WTC11 (cell line): ENCODE results near the gene GABRB2. TPM values are rescaled to one million over a fixed set of nuclear protein-coding genes. Genes with fewer than 3 reads are reported as not detected.

Experiments
- ATAC-seq: fragments of 200-7000 bp; cut with Tn5 transposase; 2 replicates; pipeline ENCODE4 v1.10.0; 2021; ENCODE audit warnings: mild to moderate bottlenecking, moderate library complexity
- CTCF ChIA-PET: fragments of 300-600 bp; sonication (Branson Sonifier 250); formaldehyde crosslinking; loops from one replicate; lab custom pipeline; 2021; ENCODE audit warnings: antibody characterized with exemption; lab: Charles Lee
- POLR2A ChIA-PET: fragments of 350-600 bp; sonication (Branson Sonifier 250); formaldehyde crosslinking; loops from one replicate; lab custom pipeline; 2021; ENCODE audit warnings: antibody characterized with exemption; lab: Charles Lee
- DNase-seq: peaks from one replicate; pipeline ENCODE4 v3.0.0; 2021; ENCODE audit warnings: low spot score
- H3K27ac Mint-ChIP-seq: 2 replicates; pipeline ENCODE4 v1.8.0; 2021; ENCODE audit warnings: mixed read lengths
- H3K27me3 Mint-ChIP-seq: 2 replicates; pipeline ENCODE4 v1.8.0; 2021; ENCODE audit warnings: low read depth, mild to moderate bottlenecking, moderate library complexity, mixed read lengths
- H3K36me3 Mint-ChIP-seq: 2 replicates; pipeline ENCODE4 v1.8.0; 2021; ENCODE audit warnings: mixed read lengths
- H3K4me1 Mint-ChIP-seq: 2 replicates; pipeline ENCODE4 v1.8.0; 2022; ENCODE audit warnings: mixed read lengths
- H3K4me3 Mint-ChIP-seq: 2 replicates; pipeline ENCODE4 v1.8.0; 2021; ENCODE audit warnings: mild to moderate bottlenecking, moderate library complexity, mixed read lengths
- H3K9me3 Mint-ChIP-seq: 2 replicates; pipeline ENCODE4 v1.8.0; 2021; ENCODE audit warnings: mixed read lengths
- AR ChIP-seq: fragments of 250-450 bp; sonication (Bioruptor Pico); IDR thresholded peaks from 2 replicates; pipeline ENCODE4 v1.9.0; 2021; ENCODE audit warnings: mild to moderate bottlenecking
- ESRRA ChIP-seq: sonication (generic); formaldehyde crosslinking; IDR thresholded peaks from 2 replicates; pipeline ENCODE4 v1.8.1; 2022; ENCODE audit warnings: mild to moderate bottlenecking, missing genetic modification reagents, borderline replicate concordance
- MLX ChIP-seq: sonication (generic); formaldehyde crosslinking; IDR thresholded peaks from 2 replicates; pipeline ENCODE4 v1.8.1; 2023; ENCODE audit warnings: mild to moderate bottlenecking, missing genetic modification reagents, moderate library complexity
- MXD4 ChIP-seq: fragments of 250-450 bp; sonication (Bioruptor Pico); IDR thresholded peaks from 2 replicates; pipeline ENCODE4 v1.8.0; 2021; ENCODE audit warnings: mild to moderate bottlenecking, moderate library complexity, borderline replicate concordance
- NFYB ChIP-seq: sonication (generic); formaldehyde crosslinking; conservative IDR thresholded peaks from 2 replicates; pipeline ENCODE4 v1.8.0; 2022; ENCODE audit warnings: low read depth, missing genetic modification reagents
- NR3C1 ChIP-seq: sonication (generic); formaldehyde crosslinking; conservative IDR thresholded peaks from 2 replicates; pipeline ENCODE4 v1.8.1; 2023; ENCODE audit warnings: low read depth, mild to moderate bottlenecking, missing genetic modification reagents
- PRDM15 ChIP-seq: sonication (generic); formaldehyde crosslinking; IDR thresholded peaks from 2 replicates; pipeline ENCODE4 v1.8.0; 2022; ENCODE audit warnings: missing genetic modification reagents
- TEAD1 ChIP-seq: sonication (generic); formaldehyde crosslinking; IDR thresholded peaks from 2 replicates; pipeline ENCODE4 v1.8.0; 2022; ENCODE audit warnings: mild to moderate bottlenecking, missing genetic modification reagents
- ZNF121 ChIP-seq: sonication (generic); formaldehyde crosslinking; IDR thresholded peaks from 2 replicates; pipeline ENCODE4 v1.8.0; 2023; ENCODE audit warnings: missing genetic modification reagents
- ZNF512 ChIP-seq: sonication (generic); formaldehyde crosslinking; IDR thresholded peaks from 2 replicates; pipeline ENCODE4 v1.8.1; 2022; ENCODE audit warnings: missing genetic modification reagents, borderline replicate concordance
- total RNA-seq: library from RNA; stranded (reverse); gene quantifications from 3 replicates; pipeline ENCODE4 v1.2.3, GENCODE V29; 2021
- TF ChIP-seq, protein P1 (sequence below): sonication (generic); formaldehyde crosslinking; conservative IDR thresholded peaks from 2 replicates; pipeline ENCODE4 v1.8.1; 2023; ENCODE audit warnings: mild to moderate bottlenecking, low read depth, missing genetic modification reagents, moderate library complexity
- TF ChIP-seq, protein P2 (sequence below): fragments of 250-450 bp; sonication (Bioruptor Pico); IDR thresholded peaks from 2 replicates; pipeline ENCODE4 v1.9.0; 2021; ENCODE audit warnings: mild to moderate bottlenecking
- TF ChIP-seq, protein P3 (sequence below): sonication (generic); formaldehyde crosslinking; IDR thresholded peaks from 2 replicates; pipeline ENCODE4 v1.8.0; 2023; ENCODE audit warnings: mild to moderate bottlenecking, missing genetic modification reagents
- TF ChIP-seq, protein P4 (sequence below): sonication (generic); formaldehyde crosslinking; IDR thresholded peaks from 2 replicates; pipeline ENCODE4 v1.8.0; 2022; ENCODE audit warnings: mild to moderate bottlenecking, missing genetic modification reagents

GABRB2 gene
- total RNA-seq, 1 experiment from 2014 or later = 0.79 TPM

- TF ChIP-seq PRDM15 (CRISPR knock-in tag) = no peak
- TF ChIP-seq, protein P1, sequence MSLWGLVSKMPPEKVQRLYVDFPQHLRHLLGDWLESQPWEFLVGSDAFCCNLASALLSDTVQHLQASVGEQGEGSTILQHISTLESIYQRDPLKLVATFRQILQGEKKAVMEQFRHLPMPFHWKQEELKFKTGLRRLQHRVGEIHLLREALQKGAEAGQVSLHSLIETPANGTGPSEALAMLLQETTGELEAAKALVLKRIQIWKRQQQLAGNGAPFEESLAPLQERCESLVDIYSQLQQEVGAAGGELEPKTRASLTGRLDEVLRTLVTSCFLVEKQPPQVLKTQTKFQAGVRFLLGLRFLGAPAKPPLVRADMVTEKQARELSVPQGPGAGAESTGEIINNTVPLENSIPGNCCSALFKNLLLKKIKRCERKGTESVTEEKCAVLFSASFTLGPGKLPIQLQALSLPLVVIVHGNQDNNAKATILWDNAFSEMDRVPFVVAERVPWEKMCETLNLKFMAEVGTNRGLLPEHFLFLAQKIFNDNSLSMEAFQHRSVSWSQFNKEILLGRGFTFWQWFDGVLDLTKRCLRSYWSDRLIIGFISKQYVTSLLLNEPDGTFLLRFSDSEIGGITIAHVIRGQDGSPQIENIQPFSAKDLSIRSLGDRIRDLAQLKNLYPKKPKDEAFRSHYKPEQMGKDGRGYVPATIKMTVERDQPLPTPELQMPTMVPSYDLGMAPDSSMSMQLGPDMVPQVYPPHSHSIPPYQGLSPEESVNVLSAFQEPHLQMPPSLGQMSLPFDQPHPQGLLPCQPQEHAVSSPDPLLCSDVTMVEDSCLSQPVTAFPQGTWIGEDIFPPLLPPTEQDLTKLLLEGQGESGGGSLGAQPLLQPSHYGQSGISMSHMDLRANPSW (CRISPR knock-in tag) = no peak
- TF ChIP-seq, protein P2, sequence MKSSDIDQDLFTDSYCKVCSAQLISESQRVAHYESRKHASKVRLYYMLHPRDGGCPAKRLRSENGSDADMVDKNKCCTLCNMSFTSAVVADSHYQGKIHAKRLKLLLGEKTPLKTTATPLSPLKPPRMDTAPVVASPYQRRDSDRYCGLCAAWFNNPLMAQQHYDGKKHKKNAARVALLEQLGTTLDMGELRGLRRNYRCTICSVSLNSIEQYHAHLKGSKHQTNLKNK (CRISPR knock-in tag) = no peak
- TF ChIP-seq NFYB = no peak
- TF ChIP-seq TEAD1 (CRISPR knock-in tag) = no peak
- TF ChIP-seq, protein P3, sequence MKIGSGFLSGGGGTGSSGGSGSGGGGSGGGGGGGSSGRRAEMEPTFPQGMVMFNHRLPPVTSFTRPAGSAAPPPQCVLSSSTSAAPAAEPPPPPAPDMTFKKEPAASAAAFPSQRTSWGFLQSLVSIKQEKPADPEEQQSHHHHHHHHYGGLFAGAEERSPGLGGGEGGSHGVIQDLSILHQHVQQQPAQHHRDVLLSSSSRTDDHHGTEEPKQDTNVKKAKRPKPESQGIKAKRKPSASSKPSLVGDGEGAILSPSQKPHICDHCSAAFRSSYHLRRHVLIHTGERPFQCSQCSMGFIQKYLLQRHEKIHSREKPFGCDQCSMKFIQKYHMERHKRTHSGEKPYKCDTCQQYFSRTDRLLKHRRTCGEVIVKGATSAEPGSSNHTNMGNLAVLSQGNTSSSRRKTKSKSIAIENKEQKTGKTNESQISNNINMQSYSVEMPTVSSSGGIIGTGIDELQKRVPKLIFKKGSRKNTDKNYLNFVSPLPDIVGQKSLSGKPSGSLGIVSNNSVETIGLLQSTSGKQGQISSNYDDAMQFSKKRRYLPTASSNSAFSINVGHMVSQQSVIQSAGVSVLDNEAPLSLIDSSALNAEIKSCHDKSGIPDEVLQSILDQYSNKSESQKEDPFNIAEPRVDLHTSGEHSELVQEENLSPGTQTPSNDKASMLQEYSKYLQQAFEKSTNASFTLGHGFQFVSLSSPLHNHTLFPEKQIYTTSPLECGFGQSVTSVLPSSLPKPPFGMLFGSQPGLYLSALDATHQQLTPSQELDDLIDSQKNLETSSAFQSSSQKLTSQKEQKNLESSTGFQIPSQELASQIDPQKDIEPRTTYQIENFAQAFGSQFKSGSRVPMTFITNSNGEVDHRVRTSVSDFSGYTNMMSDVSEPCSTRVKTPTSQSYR (CRISPR knock-in tag) = no peak
- no peak for TF ChIP-seq NR3C1 (CRISPR knock-in tag)
- TF ChIP-seq, all 79 proteins: peak for 0
These were observed 15.8 kb downstream of the GABRB2 start (continued) for GRCh38 chr5:161530700-161531099.

DNA sequence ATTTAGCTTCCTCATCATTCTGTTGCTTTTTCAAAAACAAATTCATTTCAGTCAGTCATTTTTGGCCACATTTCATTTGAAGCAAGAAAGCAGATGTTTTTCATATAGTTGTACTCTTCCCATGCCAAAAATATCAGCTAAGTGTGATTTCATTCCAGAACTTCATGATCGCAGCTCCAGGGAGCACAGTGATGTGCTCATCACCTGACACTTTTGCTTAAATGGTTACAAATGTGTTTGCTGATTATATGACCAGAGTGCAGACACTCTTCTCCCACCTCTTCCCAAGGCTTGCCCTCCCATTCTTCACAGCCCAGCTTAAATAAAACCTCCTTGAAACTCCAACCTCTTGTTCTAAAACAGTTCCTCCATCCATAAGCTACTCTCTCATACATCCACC is 32.6 kb downstream of the GABRB2 start:
- CTCF ChIA-PET = no interaction called here
- Mint-ChIP-seq H3K36me3 (no peaks in the 10 kb centered on the region), H3K27ac (no peak overlapping the region), H3K4me3 (no peak overlapping the region), H3K27me3 (no peaks in the 10 kb centered on the region), H3K9me3 (peaks cover 14% of the 10 kb centered on the region), H3K4me1 (no peaks in the 10 kb centered on the region)
- DNase-seq (no peak), ATAC-seq (no peak)
- POLR2A ChIA-PET = no interaction called here
- TF ChIP-seq MXD4 (CRISPR knock-in tag) = no peak
- TF ChIP-seq, protein P4, sequence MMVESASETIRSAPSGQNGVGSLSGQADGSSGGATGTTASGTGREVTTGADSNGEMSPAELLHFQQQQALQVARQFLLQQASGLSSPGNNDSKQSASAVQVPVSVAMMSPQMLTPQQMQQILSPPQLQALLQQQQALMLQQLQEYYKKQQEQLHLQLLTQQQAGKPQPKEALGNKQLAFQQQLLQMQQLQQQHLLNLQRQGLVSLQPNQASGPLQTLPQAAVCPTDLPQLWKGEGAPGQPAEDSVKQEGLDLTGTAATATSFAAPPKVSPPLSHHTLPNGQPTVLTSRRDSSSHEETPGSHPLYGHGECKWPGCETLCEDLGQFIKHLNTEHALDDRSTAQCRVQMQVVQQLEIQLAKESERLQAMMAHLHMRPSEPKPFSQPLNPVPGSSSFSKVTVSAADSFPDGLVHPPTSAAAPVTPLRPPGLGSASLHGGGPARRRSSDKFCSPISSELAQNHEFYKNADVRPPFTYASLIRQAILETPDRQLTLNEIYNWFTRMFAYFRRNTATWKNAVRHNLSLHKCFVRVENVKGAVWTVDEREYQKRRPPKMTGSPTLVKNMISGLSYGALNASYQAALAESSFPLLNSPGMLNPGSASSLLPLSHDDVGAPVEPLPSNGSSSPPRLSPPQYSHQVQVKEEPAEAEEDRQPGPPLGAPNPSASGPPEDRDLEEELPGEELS (CRISPR knock-in tag) = no peak
- no peak for TF ChIP-seq MLX (CRISPR knock-in tag)
- TF ChIP-seq AR (CRISPR knock-in tag) = no peak
- TF ChIP-seq, protein P3 (CRISPR knock-in tag) = no peak
- no peak for TF ChIP-seq ZNF512
- TF ChIP-seq ZNF121 (CRISPR knock-in tag) = no peak
- no peak for TF ChIP-seq ESRRA (CRISPR knock-in tag)
